Vagina (tissue), 2 donors: ENCODE measurements around the gene GPR161.

Experiments used
- CTCF ChIP-seq, 3 experiments: fragments of 450-650 bp in 2 of 3; fragments of 200-600 bp in 1 of 3; sonication (generic) in 1 of 3; IDR thresholded peaks; one replicate each; pipeline ENCODE4 v1.5.1; 2017 to 2019; ENCODE audit warnings: antibody characterized with exemption in 3 of 3, mild to moderate bottlenecking in 2 of 3, moderate library complexity in 2 of 3
- POLR2A ChIP-seq, 2 donors: fragments of 450-650 bp; IDR thresholded peaks; one replicate each; pipeline ENCODE4 v1.6.1; 2017; ENCODE audit warnings: antibody characterized with exemption in 2 of 2, mild to moderate bottlenecking in 2 of 2, moderate library complexity in 2 of 2

GRCh38 chr1:168159979-168160378, 23.2 kb upstream of the GPR161 start:
- TF ChIP-seq POLR2A (IDR thresholded peaks at IDR 0.05) (no peak), CTCF (IDR thresholded peaks at IDR 0.05) (no peak)
